ENCODE measurements around the gene FOXG1. TPM values are rescaled to one million over a fixed set of nuclear protein-coding genes. Genes with fewer than 3 reads are reported as not detected.

FOXG1 gene
- total RNA-seq, 3 donors from 2014 or later (not counting 1 experiment from before 2014, with no cell fraction given) = not detected

GRCh38 chr14:28754209-28754985, 12.2 kb upstream of the FOXG1 start:
- Mint-ChIP-seq H3K27me3 (ENCODE audit: low read depth in 2 of 2) (peaks cover 37 to 52% of the 10 kb centered on the region in 2 donors), H3K36me3 (peaks cover 15% of the 10 kb centered on the region), H3K4me3 (no peak overlapping the region), H3K9me3 (peaks cover 4 to 10% of the 10 kb centered on the region in 2 donors), H3K27ac (no peak overlapping the region), H3K4me1 (no peaks in the 10 kb centered on the region)
- Histone ChIP-seq H3K4me3 (ENCODE audit: low read length) (no peak overlapping the region), H3K36me3 (ENCODE audit: control insufficient read depth, insufficient read depth, low read length) (no peaks in the 10 kb centered on the region), H3K4me1 (ENCODE audit: control insufficient read depth, insufficient read depth, low read length) (no peaks in the 10 kb centered on the region), H3K27me3 (ENCODE audit: control insufficient read depth, insufficient read depth, low read length) (peaks cover 22% of the 10 kb centered on the region), H3K27ac (ENCODE audit: low read length) (no peak overlapping the region), H3K9me3 (ENCODE audit: control insufficient read depth, insufficient read depth, low read length) (peaks cover 15% of the 10 kb centered on the region)
- no peak for TF ChIP-seq CTCF (IDR thresholded peaks at IDR 0.05)
- 18% methylated on average over 8 of the region's 9 CpGs for WGBS (ENCODE audit: insufficient coverage)
- ATAC-seq (no peak), DNase-seq (no peak)
- intact Hi-C loops (cut with micrococcal nuclease) = no loop called here

- Histone ChIP-seq H3K4me1 (ENCODE audit: control insufficient read depth, insufficient read depth, low read length) (no peaks in the 10 kb centered on the region), H3K27ac (ENCODE audit: low read length) (no peak overlapping the region), H3K27me3 (ENCODE audit: control insufficient read depth, insufficient read depth, low read length) (peaks cover 30% of the 10 kb centered on the region), H3K9me3 (ENCODE audit: control insufficient read depth, insufficient read depth, low read length) (peaks cover 23% of the 10 kb centered on the region), H3K36me3 (ENCODE audit: control insufficient read depth, insufficient read depth, low read length) (no peaks in the 10 kb centered on the region), H3K4me3 (ENCODE audit: low read length) (no peak overlapping the region)
- DNase-seq (no peak), ATAC-seq (no peak)
- WGBS (ENCODE audit: insufficient coverage) = 10% methylated on average over 11 of the region's 14 CpGs
- Mint-ChIP-seq H3K27me3 (ENCODE audit: low read depth in 2 of 2) (peaks cover 43 to 61% of the 10 kb centered on the region in 2 donors), H3K27ac (no peak overlapping the region), H3K36me3 (peaks cover 15% of the 10 kb centered on the region), H3K4me3 (no peak overlapping the region), H3K9me3 (peaks cover 4 to 10% of the 10 kb centered on the region in 2 donors), H3K4me1 (no peaks in the 10 kb centered on the region)
- intact Hi-C loops (cut with micrococcal nuclease) = no loop called here
- no peak for TF ChIP-seq CTCF (IDR thresholded peaks at IDR 0.05)
Observed at GRCh38 chr14:28755198-28755815, 11.3 kb upstream of the FOXG1 start.

GRCh38 chr14:28755884-28756268, 10.7 kb upstream of the FOXG1 start:
- intact Hi-C loops (cut with micrococcal nuclease) = no loop called here
- DNase-seq (no peak), ATAC-seq (no peak)
- H3K27ac ChIP-seq (ENCODE audit: low read length) = no peak overlapping the region
- peaks cover 23% of the 10 kb centered on the region for H3K9me3 ChIP-seq (ENCODE audit: control insufficient read depth, insufficient read depth, low read length)
- Mint-ChIP-seq H3K27me3 (ENCODE audit: low read depth in 2 of 2) (peaks cover 43 to 61% of the 10 kb centered on the region in 2 donors), H3K4me1 (no peaks in the 10 kb centered on the region), H3K4me3 (no peak overlapping the region), H3K9me3 (peaks cover 4 to 10% of the 10 kb centered on the region in 2 donors), H3K27ac (no peak overlapping the region), H3K36me3 (peaks cover 15% of the 10 kb centered on the region)
- no peaks in the 10 kb centered on the region for H3K4me1 ChIP-seq (ENCODE audit: control insufficient read depth, insufficient read depth, low read length)
- 12% methylated on average over 1 of the region's 3 CpGs for WGBS (ENCODE audit: insufficient coverage)
- TF ChIP-seq CTCF (IDR thresholded peaks at IDR 0.05) = no peak
- no peaks in the 10 kb centered on the region for H3K36me3 ChIP-seq (ENCODE audit: control insufficient read depth, insufficient read depth, low read length)
- peaks cover 30% of the 10 kb centered on the region for H3K27me3 ChIP-seq (ENCODE audit: control insufficient read depth, insufficient read depth, low read length)
- H3K4me3 ChIP-seq (ENCODE audit: low read length) = no peak overlapping the region

Measured in natural killer cell (primary cell).